ENCODE measurements around the gene NLRP5.
"Not testable (repeated sequence)": the region's sequence is repeated elsewhere in the genome, so short reads cannot be mapped to it uniquely, and the experiment has no call there.

The NLRP5 gene

DNA sequence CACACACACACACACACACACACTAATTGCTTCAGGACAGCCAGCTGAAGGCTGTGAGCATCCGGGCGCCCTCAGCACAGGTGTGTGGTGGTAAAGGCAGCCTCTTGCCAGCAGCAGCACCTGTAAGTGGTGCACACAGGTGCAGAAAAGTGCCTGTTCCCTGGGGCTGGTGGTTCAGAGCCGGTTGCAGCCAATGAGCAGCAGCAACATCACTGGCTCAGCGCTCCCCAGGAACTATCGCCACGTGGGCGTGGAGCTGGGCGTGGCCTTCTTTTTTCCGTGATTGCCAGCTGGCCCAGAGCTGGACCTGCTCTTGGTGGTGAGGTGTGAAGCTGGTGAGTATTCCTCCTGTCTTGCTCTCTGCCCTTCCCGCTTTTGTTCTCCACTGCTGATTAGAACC lies at the start of gene NLRP5:
NLRP5 (plus strand) TSS at position 289 of the 400 bp plus-strand sequence.
- no peak for DNase-seq (ENCODE audit: low spot score)

DNA sequence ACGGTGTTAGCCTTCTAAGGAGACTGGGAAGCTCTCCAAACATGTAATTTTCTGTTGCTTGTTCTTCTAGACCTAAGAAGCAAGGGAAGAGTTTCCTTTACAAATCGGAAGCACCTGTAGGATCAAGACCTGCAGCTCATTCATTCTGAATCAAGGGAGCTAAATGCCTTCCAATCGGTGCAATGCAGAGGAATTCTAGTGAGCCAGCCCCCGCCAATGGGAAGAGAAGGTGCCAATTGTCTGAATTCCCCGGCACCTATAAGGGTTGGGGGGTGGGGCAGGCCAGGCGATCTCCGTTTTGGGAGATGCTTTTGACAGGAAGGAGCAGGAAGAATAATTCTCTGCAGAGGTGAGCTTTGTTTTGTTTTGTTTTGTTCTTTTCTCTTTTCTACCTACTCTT lies 47.4 kb upstream of the NLRP5 start:
- no peak for DNase-seq (ENCODE audit: low spot score)

DNA sequence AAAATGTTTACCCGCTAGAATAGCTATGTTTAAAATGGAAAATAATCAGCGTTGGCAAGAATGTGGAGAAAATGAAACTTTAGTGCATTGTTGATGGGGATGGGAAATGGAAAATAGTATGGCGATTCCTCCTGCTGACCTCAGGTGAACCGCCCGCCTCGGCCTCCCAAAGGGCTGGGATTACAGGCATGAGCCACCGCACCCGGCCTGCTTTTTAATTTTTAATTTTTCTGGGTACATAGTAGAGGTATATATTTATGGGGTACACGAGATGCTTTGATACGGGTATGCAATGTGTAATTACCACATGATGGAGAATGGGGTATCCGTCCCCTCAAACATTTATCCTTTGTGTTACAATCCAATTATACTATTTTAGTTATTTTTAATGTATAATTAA lies 46.3 kb upstream of the NLRP5 start:
- no peak for DNase-seq (ENCODE audit: low spot score)

DNA sequence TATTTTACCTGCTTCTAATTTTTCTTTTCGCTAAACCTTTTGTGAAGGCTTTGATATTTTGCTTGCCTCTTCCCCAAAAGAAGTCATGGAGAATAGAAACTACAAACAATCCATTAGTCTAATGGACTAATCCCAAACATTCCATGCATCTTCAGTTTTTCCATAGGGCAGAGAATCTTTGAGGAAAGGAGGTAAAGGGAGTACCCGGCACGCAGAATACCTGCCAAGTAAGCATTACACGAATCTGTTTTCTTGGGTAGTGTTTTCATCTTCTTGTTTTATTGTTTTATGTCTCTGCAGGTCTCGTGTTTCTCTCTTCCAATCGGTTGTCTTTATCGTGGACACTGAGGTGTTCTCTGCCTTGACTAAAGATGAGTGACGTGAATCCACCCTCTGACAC lies 39.0 kb upstream of the NLRP5 start, which contains the start of gene NLRP8:
NLRP8 (plus strand) TSS at position 301 of the 400 bp plus-strand sequence.
- no peak for DNase-seq (ENCODE audit: low spot score)

DNA sequence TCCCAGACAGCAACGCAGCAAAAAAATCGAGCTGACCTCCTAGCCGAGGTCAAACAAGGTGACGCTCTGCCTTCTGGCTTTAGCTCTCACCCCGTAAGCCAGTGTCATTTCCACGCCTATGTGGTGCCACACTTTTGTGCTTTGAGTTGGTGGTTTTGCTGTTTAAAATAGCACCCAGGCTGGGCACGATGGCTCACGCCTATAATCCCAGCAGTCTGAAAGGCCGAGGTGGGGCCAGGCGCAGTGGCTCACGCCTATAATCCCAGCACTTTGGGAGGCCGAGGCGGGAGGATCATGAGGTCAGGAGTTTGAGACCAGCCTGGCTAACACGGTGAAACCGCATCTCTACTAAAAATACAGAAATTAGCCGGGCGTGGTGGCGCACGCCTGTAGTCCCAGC lies 36.0 kb upstream of the NLRP5 start:
- DNase-seq (ENCODE audit: low spot score), result not testable (repeated sequence)

DNA sequence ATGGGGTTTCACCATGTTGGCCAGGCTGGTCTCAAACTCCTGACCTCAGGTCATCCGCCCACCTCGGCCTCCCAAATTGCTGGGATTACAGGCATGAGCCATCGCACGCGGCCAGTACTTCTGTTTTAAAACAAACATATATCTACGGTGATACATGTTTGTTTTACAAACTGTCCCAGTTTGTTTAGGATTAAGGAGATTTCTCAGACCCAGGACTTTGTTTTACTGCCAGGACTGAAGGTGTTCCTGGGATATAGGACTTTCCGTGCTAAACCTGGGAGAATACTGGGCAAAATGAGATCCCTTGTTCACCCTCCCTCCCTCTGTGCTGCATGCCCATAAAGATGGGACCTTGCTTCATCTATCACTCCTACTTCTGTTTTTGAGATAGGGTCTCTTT lies 30.1 kb upstream of the NLRP5 start:
- no peak for DNase-seq (ENCODE audit: low spot score)

DNA sequence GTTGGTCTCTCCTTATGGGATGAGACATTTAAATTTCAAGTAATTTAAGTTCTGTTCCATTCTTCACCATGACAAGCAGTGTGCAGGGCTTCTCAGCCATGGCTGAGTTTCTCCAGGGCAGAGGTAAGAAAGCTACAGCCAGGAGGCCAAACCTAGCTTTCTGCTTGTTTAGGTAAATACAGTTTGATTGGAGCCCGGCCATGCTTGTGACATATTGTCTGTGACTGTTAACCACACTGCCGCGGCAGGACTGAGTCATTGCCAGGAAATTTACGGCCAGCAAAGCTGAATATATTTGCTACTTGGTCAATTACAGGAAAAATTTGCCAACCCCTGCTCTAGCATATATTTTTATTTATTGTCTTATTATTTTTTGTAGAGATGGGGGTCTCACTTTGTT lies 28.2 kb upstream of the NLRP5 start:
- no peak for DNase-seq (ENCODE audit: low spot score)

DNA sequence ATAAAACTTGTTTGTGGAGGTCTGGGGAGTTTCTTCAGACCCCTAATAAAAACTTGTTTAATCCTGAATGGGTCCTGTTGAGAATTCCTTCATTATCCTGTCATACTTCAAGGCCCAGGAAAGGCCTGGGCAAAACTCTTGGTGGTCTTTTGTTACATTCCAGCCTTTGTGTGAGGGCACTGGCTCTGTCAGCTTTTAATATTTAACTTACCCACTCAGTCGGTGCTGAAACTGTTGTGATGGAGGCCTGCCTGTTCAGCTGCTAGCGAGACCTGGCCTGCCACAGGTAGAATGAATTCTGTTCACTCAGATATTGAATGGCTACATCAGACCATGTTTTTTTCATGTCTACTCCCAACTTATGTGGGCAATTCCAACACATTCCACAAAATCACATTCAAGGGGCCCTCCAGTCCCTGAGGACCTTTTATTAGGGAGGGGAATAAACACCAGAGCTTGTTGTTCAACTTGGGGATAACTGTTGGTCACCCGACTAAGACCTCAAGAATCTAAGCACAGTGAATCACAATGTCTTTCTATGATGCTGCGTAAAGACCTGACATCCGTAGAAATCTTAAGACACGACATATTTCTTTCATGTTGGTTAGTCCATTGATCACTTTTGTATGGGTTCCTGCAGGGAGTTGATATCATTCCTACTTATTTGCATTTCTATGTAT lies 26.4 kb upstream of the NLRP5 start:
- no peak for DNase-seq (ENCODE audit: low spot score)

DNA sequence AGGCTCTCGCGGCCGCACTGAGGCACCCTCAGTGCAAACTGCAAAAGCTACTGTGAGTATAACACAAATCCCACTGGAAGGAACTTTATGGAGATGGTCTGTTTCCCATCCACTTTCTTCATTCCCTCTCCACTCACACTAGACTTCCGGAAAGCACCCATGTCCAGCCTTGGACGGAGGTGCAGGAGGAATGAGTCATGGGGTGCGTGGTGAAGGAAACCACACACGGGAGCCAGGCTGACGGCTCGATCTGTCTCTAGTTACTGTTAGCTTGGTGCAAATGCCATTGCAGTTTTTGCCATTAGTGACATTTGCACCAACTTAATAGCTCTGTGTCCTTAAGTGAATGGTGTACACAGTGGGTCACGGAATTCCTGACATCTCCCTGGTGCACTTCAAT lies 24.4 kb upstream of the NLRP5 start:
- DNase-seq (ENCODE audit: low spot score), result no peak

DNA sequence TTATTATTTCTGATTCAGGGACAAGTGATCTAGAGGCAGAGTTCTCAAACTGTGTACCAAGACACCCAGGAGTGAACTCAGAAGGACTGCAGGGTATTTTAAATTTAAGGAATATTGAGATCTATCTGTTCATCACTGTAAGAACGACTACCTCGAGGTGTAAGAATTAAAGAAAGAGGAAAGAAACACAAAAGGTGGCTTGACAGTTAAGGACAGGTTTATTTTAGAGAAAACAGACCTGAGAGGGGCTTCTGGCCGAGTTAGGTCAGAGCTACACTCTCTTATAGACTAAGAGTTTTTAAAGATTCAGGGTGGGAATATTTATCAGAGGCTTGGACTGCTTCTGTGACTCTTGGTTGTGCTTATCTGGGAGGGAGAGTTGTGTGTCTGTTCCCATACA lies 12.6 kb upstream of the NLRP5 start:
- no peak for DNase-seq (ENCODE audit: low spot score)

DNA sequence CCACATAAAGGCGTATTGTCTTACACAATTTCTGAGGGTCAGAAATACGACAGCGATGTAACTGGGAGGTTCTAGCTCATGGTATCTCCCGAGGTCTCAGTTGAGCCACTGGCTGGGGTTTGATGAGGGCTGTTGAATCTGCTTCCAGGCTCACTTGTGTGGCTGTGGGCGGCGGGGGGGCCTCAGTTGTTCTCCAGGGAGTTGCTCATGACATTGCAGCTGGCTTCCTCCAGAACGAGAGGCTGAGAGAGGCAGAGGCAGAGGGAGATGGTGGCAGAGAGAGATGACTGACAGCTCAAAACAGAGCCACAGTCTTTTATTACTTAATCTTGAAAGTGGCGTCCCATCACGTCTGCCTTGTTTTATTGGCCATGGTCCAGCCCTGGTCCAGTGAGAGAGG lies 6.2 kb upstream of the NLRP5 start:
- no peak for DNase-seq (ENCODE audit: low spot score)

DNA sequence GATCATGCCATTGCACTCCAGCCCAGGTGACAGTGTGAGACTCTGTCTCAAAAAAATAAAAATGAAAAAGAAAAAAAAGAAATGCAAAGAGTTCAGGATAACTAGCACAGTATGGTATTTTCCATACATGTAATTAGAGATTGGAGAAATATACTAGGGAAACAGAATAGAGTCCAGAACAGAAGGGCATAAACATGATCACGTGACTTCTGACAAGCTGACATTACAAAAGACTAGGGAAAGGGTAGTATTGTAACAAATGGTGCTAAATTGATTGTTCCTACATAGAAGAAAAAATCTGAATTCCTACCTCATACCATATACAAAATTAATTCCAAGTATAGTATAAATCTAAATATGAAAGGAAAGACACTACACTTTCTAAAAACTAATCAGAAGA lies 1.3 kb upstream of the NLRP5 start:
- no peak for DNase-seq (ENCODE audit: low spot score)

DNA sequence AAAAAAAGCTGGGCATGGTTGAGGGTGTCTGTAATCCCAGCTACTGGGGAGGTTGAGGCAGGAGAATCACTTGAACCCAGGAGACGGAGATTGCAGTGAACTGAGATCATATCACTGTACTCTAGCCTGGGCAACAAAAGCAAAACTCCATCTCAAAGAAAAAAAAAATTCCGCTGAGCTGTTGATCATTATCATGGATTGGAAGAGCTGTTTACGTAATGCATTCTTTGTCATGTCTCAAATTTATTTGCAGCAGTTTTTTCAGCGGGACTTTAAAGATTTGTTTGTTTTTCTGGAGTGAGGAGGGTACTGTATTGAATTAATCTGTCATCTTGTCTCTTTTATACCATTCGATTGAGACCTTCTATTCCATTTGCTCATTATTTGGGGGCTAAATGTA lies 4.3 kb downstream of the NLRP5 start:
- DNase-seq (ENCODE audit: low spot score), result no peak

DNA sequence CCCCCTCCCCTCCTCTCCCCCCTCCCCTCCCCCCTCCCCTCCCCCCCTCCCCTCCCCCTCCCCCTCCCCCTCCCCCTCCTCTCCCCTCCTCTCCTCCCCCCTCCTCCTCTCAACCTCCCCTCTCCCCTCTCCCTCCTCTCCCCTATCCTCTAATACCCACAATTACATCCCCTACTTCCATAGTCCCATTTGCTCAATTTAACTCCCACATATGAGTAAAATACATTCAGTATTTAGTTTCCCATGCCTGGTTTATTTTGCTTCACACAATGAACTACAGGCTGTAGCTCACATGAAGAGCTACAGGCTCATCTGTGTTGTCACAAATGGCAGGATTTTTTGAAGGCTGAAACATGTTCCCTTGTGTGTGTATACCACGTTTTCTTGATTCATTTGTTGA lies 6.9 kb downstream of the NLRP5 start:
- DNase-seq (ENCODE audit: low spot score), result no peak

DNA sequence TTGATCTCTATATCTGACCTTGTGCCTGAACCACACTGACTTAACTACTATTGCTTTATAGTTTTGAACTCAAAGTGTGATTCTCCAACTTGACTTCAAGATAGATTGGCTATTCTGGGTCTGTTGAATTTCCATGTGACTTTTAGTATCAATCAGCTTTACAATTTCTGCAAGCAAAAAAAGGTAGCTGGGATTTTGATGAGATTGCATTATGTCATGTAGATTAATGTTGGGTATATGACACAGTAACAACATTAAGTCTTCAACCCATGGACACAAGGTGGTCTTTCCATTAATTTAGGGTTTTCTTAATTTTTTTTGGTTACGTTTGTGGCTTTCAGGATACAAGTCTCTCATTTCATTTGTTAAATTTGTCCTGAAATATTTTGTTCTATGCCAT lies 28.2 kb downstream of the NLRP5 start:
- DNase-seq (ENCODE audit: low spot score), result no peak

DNA sequence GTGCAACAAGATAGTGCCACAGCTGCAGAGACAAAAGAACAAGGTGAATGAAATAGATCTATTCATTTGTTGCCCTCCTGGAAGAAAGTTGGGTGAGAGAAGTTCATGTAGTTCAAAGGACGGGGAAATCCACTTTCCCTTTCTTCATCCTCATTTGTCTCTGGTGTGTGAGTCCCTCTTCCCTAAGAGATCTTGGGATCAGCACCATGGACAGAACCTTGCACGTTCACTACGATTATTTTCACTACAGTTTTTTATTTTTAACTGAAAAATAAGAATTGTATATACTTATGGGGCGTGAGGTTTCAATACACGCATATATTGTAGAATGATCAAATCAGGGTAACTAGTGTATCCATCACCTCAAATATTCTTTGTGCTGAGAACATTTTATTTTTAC lies 29.2 kb downstream of the NLRP5 start:
- no peak for DNase-seq (ENCODE audit: low spot score)

DNA sequence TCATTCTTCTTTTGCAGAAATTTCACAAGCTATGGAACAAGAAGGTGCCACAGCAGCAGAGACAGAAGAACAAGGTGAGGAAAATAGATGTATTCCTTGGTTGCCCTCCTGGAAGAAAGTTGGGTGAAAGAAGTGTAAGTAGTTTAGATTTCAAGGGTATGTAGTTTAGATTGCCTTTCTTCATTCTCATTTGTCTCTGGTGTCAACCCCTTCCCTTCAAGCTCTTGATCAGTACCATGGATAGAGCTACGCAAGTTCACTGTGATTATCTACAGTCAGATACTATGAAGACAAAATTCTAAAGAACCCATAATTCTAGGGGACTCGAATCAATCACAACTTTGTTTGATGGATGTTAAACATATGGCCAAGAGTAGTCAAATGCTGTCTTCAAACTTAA lies 32.8 kb downstream of the NLRP5 start:
- not testable (repeated sequence) for DNase-seq (ENCODE audit: low spot score)

DNA sequence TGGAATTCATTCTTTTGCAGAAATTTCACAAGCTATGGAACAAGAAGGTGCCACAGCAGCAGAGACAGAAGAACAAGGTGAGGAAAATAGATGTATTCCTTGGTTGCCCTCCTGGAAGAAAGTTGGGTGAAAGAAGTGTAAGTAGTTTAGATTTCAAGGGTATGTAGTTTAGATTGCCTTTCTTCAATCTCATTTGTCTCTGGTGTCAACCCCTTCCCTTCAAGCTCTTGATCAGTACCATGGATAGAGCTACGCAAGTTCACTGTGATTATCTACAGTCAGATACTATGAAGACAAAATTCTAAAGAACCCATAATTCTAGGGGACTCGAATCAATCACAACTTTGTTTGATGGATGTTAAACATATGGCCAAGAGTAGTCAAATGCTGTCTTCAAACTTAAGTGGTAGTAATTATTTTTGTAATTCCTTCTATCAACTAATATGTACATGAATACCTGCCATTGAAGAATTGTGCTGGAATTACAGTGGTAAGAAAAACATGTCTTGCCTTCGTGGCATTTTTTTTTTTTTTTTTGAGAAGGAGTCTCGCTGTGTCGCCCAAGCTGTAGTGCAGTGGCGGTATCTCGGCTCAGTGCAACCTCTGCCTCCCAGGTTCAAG lies 33.9 kb downstream of the NLRP5 start:
- not testable (repeated sequence) for DNase-seq (ENCODE audit: low spot score)

DNA sequence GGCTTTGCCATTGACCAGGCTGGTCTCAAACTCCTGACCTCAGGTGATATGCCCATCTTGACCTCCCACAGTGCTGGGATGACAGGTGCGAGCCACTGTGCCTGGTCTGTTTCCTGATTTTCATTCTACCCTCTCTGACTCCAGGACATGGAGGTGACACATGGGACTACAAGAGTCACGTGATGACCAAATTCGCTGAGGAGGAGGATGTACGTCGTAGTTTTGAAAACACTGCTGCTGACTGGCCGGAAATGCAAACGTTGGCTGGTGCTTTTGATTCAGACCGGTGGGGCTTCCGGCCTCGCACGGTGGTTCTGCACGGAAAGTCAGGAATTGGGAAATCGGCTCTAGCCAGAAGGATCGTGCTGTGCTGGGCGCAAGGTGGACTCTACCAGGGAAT lies 40.2 kb downstream of the NLRP5 start:
- DNase-seq (ENCODE audit: low spot score), result no peak

DNA sequence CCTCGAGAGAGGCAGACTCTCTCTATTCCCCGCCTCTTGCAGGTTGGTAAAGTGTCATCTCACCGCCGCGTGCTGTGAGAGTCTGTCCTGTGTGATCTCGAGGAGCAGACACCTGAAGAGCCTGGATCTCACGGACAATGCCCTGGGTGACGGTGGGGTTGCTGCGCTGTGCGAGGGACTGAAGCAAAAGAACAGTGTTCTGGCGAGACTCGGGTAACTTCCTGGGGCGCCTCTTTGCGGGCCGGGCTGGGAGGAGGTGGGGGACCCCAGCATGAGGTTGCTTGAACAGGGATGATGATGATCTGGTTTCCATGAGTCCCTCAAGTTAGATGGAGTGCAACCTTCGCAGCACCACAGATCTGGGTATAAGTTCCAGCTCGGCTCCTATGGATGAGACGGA lies 67.0 kb downstream of the NLRP5 start:
- no peak for DNase-seq (ENCODE audit: low spot score)

DNA sequence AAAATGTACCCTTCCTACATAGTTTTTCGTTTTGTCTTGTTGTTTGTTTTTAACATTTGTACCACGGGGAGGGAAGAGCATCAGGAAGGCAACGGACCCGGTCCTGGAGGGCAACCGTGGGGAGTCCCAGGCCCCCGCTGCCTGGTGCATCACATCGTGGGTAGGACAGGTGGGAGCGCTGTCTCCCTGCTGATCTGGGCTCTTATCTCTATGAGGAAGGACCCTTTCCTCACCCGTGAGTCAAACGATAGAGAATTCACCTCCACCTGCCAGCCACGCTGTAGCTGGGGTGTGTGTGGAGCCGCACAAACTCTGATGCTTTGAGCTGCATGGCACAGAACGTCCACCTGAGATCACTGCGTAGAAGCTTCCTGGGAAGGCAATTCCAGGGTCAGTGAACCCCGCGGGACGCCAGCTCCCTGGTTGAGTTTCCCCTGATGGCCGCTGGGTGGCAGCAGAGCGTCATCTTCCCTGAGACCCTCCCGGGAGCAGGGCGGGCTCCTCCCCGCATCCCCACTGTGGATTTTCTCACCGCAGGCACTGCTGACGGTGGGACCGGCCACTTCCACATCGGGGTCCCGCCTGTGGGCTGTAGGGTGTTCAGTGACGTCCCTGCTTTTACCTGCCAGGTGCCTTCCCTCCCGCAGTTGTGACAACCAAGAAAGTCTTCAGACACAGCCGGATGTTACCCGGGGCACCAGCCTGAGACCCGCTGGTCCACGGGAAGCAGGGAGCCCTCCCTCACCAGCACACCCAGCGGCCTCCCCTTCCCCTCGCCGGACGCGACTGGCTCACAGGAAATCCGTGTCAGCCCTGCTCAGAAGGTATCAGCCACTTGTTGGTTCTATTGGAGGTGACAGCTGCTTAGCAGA lies 79.8 kb downstream of the NLRP5 start:
- peak; percentile 76 for DNase-seq (ENCODE audit: low spot score)

DNA sequence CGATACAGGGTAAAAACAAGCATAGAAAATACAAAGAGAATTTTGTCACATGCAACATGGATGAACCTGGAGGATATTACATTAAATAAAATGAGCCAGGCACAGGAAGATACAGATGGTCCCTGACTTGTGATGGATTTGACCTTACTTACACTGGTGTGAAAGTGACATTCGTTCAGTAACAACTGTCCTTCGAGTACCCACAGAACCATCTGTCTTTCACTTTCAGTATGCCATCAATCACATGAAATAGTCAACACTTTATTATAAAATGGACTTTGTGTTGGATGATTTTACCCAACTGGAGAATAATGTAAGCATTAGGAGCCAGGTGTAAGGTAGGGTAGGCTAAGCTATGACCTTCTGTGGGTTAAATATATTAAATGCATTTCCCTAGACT lies 83.1 kb downstream of the NLRP5 start:
- no peak for DNase-seq (ENCODE audit: low spot score)

DNA sequence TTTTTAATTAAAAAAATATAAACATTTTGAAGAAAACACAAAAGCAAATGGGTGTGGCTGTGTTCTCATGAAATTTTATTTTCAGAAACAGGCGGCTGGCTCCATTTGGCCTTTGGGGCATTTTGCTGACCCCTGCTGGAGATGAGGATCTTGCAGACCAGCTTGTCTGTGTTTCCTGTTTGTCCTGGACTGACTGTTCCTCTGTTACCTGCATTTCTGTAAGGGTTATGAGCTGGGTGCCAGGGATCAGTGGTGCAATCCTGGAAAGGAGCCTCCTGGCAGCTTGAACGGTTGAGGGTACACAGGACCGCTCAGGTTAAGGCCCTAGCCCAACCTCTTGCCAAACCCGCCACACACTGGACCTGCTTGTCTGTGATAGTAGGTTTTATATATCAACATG lies 84.6 kb downstream of the NLRP5 start:
- no peak for DNase-seq (ENCODE audit: low spot score)

Data from hepatic stellate cell (primary cell).